HepG2 (cell line): ENCODE data around the gene EIF3B. TPM values are rescaled to one million over a fixed set of nuclear protein-coding genes. Genes with fewer than 3 reads are reported as not detected.

Source experiments
- FOXP1 ChIP-seq, 2 experiments: fragments of 450-650 bp in 1 of 2; IDR thresholded peaks; 2 replicates each; pipeline ENCODE4 v1.6.1; 2017 to 2018; ENCODE audit warnings: antibody characterized with exemption in 1 of 2
- LRRFIP1 ChIP-seq: sonication (generic); formaldehyde crosslinking; conservative IDR thresholded peaks from 2 replicates; pipeline ENCODE4 v1.4.0; 2020; ENCODE audit warnings: missing genetic modification reagents
- NFATC3 ChIP-seq: sonication (generic); formaldehyde crosslinking; IDR thresholded peaks from 2 replicates; pipeline ENCODE4 v1.5.1; 2020; ENCODE audit warnings: mild to moderate bottlenecking, missing genetic modification reagents
- NFKB2 ChIP-seq: sonication (generic); formaldehyde crosslinking; IDR thresholded peaks from 2 replicates; pipeline ENCODE4 v1.4.0; 2020; ENCODE audit warnings: missing genetic modification reagents, borderline replicate concordance
- SALL1 ChIP-seq: sonication (generic); formaldehyde crosslinking; IDR thresholded peaks from 2 replicates; pipeline ENCODE4 v1.8.0; 2022; ENCODE audit warnings: mild to moderate bottlenecking, missing genetic modification reagents
- SAP130 ChIP-seq: IDR thresholded peaks from 2 replicates; pipeline ENCODE4 v1.6.1; 2016; ENCODE audit warnings: low read depth
- WIZ ChIP-seq: sonication (generic); formaldehyde crosslinking; IDR thresholded peaks from 2 replicates; pipeline ENCODE4 v1.5.1; 2020; ENCODE audit warnings: mild to moderate bottlenecking, missing genetic modification reagents
- ZBTB3 ChIP-seq: sonication (generic); formaldehyde crosslinking; IDR thresholded peaks from 2 replicates; pipeline ENCODE4 v1.4.0; 2020; ENCODE audit warnings: low read depth, mild to moderate bottlenecking, moderate library complexity, missing genetic modification reagents, borderline replicate concordance
- ZC3H4 ChIP-seq: sonication (generic); formaldehyde crosslinking; IDR thresholded peaks from 2 replicates; pipeline ENCODE4 v1.4.0; 2020; ENCODE audit warnings: missing genetic modification reagents, borderline replicate concordance
- ZFX ChIP-seq: sonication (generic); formaldehyde crosslinking; IDR thresholded peaks from 2 replicates; pipeline ENCODE4 v1.4.0; 2020; ENCODE audit warnings: mild to moderate bottlenecking, low read depth, missing genetic modification reagents, moderate library complexity
- ZFY ChIP-seq: sonication (generic); formaldehyde crosslinking; IDR thresholded peaks from 2 replicates; pipeline ENCODE4 v1.4.0; 2020; ENCODE audit warnings: missing genetic modification reagents
- ZNF281 ChIP-seq: sonication (generic); formaldehyde crosslinking; IDR thresholded peaks from 2 replicates; pipeline ENCODE4 v1.4.0; 2020; ENCODE audit warnings: missing genetic modification reagents, borderline replicate concordance
- ZNF329 ChIP-seq: sonication (generic); formaldehyde crosslinking; IDR thresholded peaks from 2 replicates; pipeline ENCODE4 v1.9.0; 2021; ENCODE audit warnings: low read depth, mild to moderate bottlenecking, missing genetic modification reagents
- ZNF629 ChIP-seq: sonication (generic); formaldehyde crosslinking; conservative IDR thresholded peaks from 2 replicates; pipeline ENCODE4 v1.5.0; 2020; ENCODE audit warnings: missing genetic modification reagents
- ZNF772 ChIP-seq: sonication (generic); formaldehyde crosslinking; IDR thresholded peaks from 2 replicates; pipeline ENCODE4 v1.5.0; 2020; ENCODE audit warnings: mild to moderate bottlenecking, missing genetic modification reagents
- ZSCAN9 ChIP-seq: IDR thresholded peaks from 2 replicates; pipeline ENCODE4 v1.6.1; 2016; ENCODE audit warnings: borderline replicate concordance
- polyA plus RNA-seq, 8 experiments: library from polyadenylated mRNA; depleted of rRNA in 3 of 8; stranded (reverse) in 7 of 8; unstranded in 1 of 8; fragments of >200 nt; fragmentation: Illumina TruSeq in 4 of 8; extraction: Trizol in 4 of 8; gene quantifications; 2 replicates each; pipeline versions ENCODE4 v1.2.1 to v1.2.3, GENCODE V29; 2011 to 2016; ENCODE audit warnings: low read depth in 4 of 8, missing spikeins in 1 of 8, mixed read lengths in 1 of 8; ENCODE audit not compliant: insufficient read depth in 1 of 8
- total RNA-seq, 5 experiments: library from RNA; depleted of rRNA; stranded (reverse); fragments of >200 nt; fragmentation: Illumina TruSeq; extraction: Trizol; gene quantifications; 2 replicates each; pipeline ENCODE4 v1.2.3, GENCODE V29; 2016; ENCODE audit warnings: low read depth in 1 of 5
- TF ChIP-seq, protein P1 (sequence below): sonication (generic); formaldehyde crosslinking; IDR thresholded peaks from 2 replicates; pipeline ENCODE4 v1.4.0; 2020; ENCODE audit warnings: missing genetic modification reagents, mild to moderate bottlenecking, borderline replicate concordance
- TF ChIP-seq, protein P2 (sequence below): sonication (generic); IDR thresholded peaks from 2 replicates; pipeline ENCODE4 v1.6.1; 2016; ENCODE audit warnings: low read depth, borderline replicate concordance

EIF3B gene
- total and polyA plus RNA-seq, 2 of the 13 experiments (the other 11 are each of a cell fraction or from before 2014, with no cell fraction given): 92.2 to 241 TPM

DNA sequence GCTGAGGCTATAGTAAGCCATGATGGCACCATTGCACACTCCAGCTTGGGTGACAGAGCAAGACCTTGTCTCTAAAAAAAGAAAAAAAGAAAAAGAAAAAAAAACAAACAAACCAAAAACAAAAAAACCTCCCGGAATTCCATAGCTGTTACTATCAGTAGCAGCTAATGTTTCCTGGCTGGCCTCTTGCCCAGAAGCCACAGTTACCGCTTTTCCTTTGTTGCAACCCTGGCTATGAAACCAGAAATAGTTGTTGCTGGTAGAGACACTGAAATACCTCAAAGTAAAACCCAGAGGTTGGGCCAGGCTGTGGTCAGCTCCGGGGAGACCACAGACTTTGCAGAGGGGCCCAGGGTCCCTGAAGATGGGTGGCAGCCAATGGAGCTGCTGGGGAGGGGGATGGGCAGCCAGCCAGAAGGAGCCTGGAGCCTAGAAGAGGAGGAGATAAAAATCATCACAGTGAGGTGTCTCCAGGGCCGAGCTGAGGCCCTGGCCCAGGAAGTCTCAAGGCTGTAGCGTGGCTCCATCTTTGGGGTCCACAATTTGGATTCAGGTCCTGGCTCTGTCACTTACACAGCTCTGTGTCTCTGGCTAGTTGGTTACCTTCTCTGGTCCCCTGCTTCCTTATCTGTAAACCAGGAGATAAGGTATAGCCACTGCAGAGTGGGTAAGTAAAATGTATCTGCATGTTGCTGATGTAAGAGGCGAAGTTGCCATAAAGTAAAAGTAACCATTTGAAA, 45.4 kb downstream of the EIF3B start (continued):
- TF ChIP-seq LRRFIP1: no peak
- 0 out of 2 replicates have a peak, but pooled peaks have one; percentile 51 for TF ChIP-seq ZNF281 (CRISPR knock-in tag)
- TF ChIP-seq ZC3H4 (CRISPR knock-in tag): no peak
- peak; percentile 29; the same call in 1 of the 2 replicates for TF ChIP-seq ZFX
- no peak for TF ChIP-seq ZNF772 (CRISPR knock-in tag)
- peak; percentile 88 for TF ChIP-seq ZNF629 (CRISPR knock-in tag)
- no peak for TF ChIP-seq ZSCAN9 (CRISPR knock-in tag)
- TF ChIP-seq NFATC3 (CRISPR knock-in tag): no peak
- TF ChIP-seq, protein P1, sequence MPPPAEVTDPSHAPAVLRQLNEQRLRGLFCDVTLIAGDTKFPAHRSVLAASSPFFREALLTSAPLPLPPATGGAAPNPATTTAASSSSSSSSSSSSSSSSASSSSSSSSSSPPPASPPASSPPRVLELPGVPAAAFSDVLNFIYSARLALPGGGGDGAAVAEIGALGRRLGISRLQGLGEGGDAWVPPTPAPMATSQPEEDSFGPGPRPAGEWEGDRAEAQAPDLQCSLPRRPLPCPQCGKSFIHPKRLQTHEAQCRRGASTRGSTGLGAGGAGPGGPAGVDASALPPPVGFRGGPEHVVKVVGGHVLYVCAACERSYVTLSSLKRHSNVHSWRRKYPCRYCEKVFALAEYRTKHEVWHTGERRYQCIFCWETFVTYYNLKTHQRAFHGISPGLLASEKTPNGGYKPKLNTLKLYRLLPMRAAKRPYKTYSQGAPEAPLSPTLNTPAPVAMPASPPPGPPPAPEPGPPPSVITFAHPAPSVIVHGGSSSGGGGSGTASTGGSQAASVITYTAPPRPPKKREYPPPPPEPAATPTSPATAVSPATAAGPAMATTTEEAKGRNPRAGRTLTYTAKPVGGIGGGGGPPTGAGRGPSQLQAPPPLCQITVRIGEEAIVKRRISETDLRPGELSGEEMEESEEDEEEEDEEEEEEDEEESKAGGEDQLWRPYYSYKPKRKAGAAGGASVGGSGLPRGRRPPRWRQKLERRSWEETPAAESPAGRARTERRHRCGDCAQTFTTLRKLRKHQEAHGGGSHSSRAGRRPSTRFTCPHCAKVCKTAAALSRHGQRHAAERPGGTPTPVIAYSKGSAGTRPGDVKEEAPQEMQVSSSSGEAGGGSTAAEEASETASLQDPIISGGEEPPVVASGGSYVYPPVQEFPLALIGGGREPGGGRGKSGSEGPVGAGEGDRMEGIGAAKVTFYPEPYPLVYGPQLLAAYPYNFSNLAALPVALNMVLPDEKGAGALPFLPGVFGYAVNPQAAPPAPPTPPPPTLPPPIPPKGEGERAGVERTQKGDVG (CRISPR knock-in tag): no peak
- no peak for TF ChIP-seq WIZ (CRISPR knock-in tag)
- TF ChIP-seq ZFY: peak; percentile 40; the same call in 1 of the 2 replicates
- TF ChIP-seq ZNF329 (CRISPR knock-in tag): no peak
- TF ChIP-seq, protein P2, sequence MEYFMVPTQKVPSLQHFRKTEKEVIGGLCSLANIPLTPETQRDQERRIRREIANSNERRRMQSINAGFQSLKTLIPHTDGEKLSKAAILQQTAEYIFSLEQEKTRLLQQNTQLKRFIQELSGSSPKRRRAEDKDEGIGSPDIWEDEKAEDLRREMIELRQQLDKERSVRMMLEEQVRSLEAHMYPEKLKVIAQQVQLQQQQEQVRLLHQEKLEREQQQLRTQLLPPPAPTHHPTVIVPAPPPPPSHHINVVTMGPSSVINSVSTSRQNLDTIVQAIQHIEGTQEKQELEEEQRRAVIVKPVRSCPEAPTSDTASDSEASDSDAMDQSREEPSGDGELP: no peak
- TF ChIP-seq SALL1: peak; percentile 22; the same call in 1 of the 2 replicates
- TF ChIP-seq NFKB2 (CRISPR knock-in tag): no peak
- TF ChIP-seq SAP130 (CRISPR knock-in tag): peak; percentile 34; the same call in 1 of the 2 replicates
- TF ChIP-seq ZBTB3 (CRISPR knock-in tag): no peak
- TF ChIP-seq FOXP1 (IDR thresholded peaks at IDR 0.05): no peak
- TF ChIP-seq FOXP1 (CRISPR knock-in tag; IDR thresholded peaks at IDR 0.05): no peak
